Erythroblast (primary cell): ENCODE measurements around the gene PHLDB1.

Experiments used
- GATA1 ChIP-seq: IDR thresholded peaks from 2 replicates; pipeline ENCODE4 v1.6.1; 2011; ENCODE audit warnings: low read depth, mild to moderate bottlenecking, control low read depth, low read length, moderate library complexity
- POLR2A ChIP-seq: IDR thresholded peaks from 2 replicates; pipeline ENCODE4 v1.6.1; 2011; ENCODE audit warnings: mild to moderate bottlenecking, low read length

DNA sequence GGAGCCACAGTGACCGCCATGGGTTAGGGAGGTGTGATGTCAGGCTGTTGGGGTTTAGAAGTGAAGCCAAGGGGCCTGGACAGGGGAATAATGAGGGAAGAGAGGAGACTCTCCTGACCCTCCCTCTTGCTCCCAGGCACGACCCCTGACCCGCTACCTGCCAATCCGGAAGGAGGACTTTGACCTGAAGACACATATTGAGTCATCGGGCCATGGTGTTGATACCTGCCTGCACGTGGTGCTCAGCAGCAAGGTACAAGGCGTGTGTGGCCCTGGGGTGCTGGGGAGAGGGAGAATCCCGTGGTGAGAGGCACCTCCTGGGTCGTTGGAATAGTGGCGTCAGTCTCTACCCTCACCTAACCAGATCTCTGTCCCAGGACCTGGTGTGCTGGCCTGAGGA lies 42.5 kb downstream of the PHLDB1 start:
- TF ChIP-seq POLR2A, result no peak
- TF ChIP-seq GATA1, result no peak
